Measurements from ENCODE around the gene SPON1. TPM values are rescaled to one million over a fixed set of nuclear protein-coding genes. Genes with fewer than 3 reads are reported as not detected.
A peak's percentile ranks its signal among the peaks of the same experiment; 100 is the strongest.

Gene SPON1
- total RNA-seq, 1 experiment from 2014 or later, result 6.4 TPM

DNA sequence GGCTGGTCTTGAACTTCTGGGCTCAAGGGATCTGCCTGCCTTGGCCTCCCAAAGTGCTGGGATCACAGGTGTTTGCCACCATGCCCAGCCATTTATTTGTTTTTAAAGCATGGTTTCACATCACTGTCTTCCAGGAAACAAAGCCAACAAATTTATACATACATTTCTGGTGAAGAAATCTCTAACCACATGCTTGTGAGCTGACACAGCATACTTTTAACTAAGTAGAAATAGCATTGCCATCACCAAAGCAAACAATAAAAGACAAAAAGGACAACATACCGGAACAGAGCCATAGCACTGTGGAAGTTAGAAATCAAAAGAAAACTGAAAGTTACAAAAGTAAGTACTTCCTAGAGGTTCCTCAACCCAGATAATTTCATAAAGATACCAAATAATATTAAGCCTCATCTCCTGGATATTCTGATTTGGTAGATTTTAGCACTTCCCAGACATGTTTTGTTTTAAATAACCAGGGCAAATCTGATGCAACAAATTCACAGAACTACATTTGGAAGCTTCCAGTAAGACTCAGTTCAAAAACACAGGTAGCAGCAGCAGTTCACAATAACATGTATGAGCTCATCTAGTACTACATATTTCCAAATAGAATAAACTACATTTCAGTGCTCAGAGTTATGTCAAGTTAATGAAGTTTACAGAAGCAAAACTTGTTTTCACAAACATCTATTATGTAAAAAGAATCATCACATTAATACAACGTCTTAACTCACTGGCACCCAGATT is 325.8 kb downstream of the SPON1 start (continued):
- TF ChIP-seq, protein P1, sequence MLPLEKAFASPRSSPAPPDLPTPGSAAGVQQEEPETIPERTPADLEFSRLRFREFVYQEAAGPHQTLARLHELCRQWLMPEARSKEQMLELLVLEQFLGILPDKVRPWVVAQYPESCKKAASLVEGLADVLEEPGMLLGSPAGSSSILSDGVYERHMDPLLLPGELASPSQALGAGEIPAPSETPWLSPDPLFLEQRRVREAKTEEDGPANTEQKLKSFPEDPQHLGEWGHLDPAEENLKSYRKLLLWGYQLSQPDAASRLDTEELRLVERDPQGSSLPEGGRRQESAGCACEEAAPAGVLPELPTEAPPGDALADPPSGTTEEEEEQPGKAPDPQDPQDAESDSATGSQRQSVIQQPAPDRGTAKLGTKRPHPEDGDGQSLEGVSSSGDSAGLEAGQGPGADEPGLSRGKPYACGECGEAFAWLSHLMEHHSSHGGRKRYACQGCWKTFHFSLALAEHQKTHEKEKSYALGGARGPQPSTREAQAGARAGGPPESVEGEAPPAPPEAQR (CRISPR knock-in tag; IDR thresholded peaks at IDR 0.05), result no peak
- TF ChIP-seq ZNF219 (CRISPR knock-in tag; IDR thresholded peaks at IDR 0.05; ENCODE audit: borderline replicate concordance) (no peak), CREM (CRISPR knock-in tag; IDR thresholded peaks at IDR 0.05) (no peak)

DNA sequence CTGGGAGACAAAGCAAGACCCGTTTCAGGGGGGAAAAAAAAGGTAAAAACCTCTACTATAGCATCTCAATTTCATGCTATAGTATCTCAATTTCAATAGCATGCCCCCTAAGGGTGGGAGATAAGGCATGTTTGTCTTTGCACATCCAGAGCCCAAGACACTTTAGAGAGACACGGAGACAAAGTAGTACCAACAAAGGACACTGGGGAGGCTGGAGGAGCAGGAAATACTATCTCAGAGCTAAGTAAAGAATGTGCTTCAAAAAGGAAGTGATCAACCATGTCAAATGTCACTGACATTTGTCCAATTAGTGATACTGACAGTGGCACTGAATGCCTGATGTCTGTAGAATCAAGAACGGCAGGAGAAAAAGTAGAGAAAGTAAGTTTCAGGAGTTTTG is 327.9 kb downstream of the SPON1 start:
- ChIA-PET POLR2A (interaction anchor here (0.6 kb wide), 1 partner anchor 213 kb away, joined by 3 read pairs; no protein-coding TSS in a partner anchor), CTCF (interaction anchor here (0.6 to 3.0 kb wide), 8 partner anchors 8 to 164 kb away, joined by 3 to 10 read pairs (median 4); no protein-coding TSS in a partner anchor)
- H3K27me3 Mint-ChIP-seq (ENCODE audit: low read depth), result no peaks in the 10 kb centered on the region
- TF ChIP-seq ZNF219 (CRISPR knock-in tag; IDR thresholded peaks at IDR 0.05; ENCODE audit: borderline replicate concordance) (no peak), ATF1 (CRISPR knock-in tag; IDR thresholded peaks at IDR 0.05) (no peak), SMAD3 (CRISPR knock-in tag; IDR thresholded peaks at IDR 0.05; ENCODE audit: borderline replicate concordance) (no peak), RORB (CRISPR knock-in tag; IDR thresholded peaks at IDR 0.05) (no peak), EMX1 (CRISPR knock-in tag; IDR thresholded peaks at IDR 0.05) (no peak), FOXP1 (CRISPR knock-in tag; IDR thresholded peaks at IDR 0.05; ENCODE audit: borderline replicate concordance) (no peak), ELF4 (CRISPR knock-in tag; IDR thresholded peaks at IDR 0.05; ENCODE audit: low read depth) (no peak), MXD4 (CRISPR knock-in tag; IDR thresholded peaks at IDR 0.05; ENCODE audit: borderline replicate concordance) (no peak), ZNF671 (CRISPR knock-in tag; IDR thresholded peaks at IDR 0.05) (no peak), SP1 (CRISPR knock-in tag; conservative IDR thresholded peaks at IDR 0.05) (no peak), SMAD4 (CRISPR knock-in tag; IDR thresholded peaks at IDR 0.05) (no peak)
- TF ChIP-seq, protein P2, sequence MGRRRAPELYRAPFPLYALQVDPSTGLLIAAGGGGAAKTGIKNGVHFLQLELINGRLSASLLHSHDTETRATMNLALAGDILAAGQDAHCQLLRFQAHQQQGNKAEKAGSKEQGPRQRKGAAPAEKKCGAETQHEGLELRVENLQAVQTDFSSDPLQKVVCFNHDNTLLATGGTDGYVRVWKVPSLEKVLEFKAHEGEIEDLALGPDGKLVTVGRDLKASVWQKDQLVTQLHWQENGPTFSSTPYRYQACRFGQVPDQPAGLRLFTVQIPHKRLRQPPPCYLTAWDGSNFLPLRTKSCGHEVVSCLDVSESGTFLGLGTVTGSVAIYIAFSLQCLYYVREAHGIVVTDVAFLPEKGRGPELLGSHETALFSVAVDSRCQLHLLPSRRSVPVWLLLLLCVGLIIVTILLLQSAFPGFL (CRISPR knock-in tag; IDR thresholded peaks at IDR 0.05; ENCODE audit: borderline replicate concordance), result no peak
- TF ChIP-seq, protein P1 (CRISPR knock-in tag; IDR thresholded peaks at IDR 0.05), result no peak
- TF ChIP-seq, protein P3, sequence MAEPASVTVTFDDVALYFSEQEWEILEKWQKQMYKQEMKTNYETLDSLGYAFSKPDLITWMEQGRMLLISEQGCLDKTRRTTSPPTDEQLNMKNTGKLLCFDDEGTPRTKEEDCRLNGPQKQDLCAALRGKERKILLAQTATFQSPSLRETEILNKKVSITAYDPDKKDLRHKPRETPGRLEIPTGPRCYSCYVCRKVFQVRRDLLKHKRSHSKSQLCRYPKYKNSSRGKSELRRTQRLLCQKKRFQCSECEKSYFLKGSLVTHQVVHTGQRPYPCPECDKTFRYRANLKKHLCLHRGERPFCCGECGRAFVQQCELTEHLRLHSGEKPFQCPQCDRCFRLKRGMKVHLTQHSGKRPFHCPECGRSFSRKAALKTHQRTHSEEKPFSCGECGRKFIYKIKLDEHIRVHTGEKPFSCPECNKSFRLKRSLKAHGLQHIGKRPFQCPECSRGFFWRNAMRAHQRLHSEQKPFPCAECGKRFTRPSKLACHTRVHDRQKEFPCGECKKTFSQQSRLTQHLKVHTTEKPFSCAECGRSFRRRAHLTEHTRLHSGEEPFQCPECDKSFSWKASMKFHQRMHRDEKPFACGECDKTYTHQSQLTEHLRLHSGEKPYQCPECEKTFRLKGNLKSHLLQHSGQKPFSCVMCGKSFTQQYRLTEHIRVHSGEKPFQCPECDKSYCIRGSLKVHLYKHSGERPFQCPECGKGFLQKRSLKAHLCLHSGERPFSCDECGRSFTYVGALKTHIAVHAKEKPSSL (CRISPR knock-in tag; conservative IDR thresholded peaks at IDR 0.05), result no peak
- TF ChIP-seq, protein P4, sequence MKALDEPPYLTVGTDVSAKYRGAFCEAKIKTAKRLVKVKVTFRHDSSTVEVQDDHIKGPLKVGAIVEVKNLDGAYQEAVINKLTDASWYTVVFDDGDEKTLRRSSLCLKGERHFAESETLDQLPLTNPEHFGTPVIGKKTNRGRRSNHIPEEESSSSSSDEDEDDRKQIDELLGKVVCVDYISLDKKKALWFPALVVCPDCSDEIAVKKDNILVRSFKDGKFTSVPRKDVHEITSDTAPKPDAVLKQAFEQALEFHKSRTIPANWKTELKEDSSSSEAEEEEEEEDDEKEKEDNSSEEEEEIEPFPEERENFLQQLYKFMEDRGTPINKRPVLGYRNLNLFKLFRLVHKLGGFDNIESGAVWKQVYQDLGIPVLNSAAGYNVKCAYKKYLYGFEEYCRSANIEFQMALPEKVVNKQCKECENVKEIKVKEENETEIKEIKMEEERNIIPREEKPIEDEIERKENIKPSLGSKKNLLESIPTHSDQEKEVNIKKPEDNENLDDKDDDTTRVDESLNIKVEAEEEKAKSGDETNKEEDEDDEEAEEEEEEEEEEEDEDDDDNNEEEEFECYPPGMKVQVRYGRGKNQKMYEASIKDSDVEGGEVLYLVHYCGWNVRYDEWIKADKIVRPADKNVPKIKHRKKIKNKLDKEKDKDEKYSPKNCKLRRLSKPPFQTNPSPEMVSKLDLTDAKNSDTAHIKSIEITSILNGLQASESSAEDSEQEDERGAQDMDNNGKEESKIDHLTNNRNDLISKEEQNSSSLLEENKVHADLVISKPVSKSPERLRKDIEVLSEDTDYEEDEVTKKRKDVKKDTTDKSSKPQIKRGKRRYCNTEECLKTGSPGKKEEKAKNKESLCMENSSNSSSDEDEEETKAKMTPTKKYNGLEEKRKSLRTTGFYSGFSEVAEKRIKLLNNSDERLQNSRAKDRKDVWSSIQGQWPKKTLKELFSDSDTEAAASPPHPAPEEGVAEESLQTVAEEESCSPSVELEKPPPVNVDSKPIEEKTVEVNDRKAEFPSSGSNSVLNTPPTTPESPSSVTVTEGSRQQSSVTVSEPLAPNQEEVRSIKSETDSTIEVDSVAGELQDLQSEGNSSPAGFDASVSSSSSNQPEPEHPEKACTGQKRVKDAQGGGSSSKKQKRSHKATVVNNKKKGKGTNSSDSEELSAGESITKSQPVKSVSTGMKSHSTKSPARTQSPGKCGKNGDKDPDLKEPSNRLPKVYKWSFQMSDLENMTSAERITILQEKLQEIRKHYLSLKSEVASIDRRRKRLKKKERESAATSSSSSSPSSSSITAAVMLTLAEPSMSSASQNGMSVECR (CRISPR knock-in tag; IDR thresholded peaks at IDR 0.05; ENCODE audit: borderline replicate concordance), result no peak
- TF ChIP-seq, protein P5, sequence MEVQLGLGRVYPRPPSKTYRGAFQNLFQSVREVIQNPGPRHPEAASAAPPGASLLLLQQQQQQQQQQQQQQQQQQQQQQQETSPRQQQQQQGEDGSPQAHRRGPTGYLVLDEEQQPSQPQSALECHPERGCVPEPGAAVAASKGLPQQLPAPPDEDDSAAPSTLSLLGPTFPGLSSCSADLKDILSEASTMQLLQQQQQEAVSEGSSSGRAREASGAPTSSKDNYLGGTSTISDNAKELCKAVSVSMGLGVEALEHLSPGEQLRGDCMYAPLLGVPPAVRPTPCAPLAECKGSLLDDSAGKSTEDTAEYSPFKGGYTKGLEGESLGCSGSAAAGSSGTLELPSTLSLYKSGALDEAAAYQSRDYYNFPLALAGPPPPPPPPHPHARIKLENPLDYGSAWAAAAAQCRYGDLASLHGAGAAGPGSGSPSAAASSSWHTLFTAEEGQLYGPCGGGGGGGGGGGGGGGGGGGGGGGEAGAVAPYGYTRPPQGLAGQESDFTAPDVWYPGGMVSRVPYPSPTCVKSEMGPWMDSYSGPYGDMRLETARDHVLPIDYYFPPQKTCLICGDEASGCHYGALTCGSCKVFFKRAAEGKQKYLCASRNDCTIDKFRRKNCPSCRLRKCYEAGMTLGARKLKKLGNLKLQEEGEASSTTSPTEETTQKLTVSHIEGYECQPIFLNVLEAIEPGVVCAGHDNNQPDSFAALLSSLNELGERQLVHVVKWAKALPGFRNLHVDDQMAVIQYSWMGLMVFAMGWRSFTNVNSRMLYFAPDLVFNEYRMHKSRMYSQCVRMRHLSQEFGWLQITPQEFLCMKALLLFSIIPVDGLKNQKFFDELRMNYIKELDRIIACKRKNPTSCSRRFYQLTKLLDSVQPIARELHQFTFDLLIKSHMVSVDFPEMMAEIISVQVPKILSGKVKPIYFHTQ (CRISPR knock-in tag; IDR thresholded peaks at IDR 0.05), result no peak
- TF ChIP-seq, protein P6, sequence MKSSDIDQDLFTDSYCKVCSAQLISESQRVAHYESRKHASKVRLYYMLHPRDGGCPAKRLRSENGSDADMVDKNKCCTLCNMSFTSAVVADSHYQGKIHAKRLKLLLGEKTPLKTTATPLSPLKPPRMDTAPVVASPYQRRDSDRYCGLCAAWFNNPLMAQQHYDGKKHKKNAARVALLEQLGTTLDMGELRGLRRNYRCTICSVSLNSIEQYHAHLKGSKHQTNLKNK (CRISPR knock-in tag; IDR thresholded peaks at IDR 0.05), result no peak
- peaks cover 7% of the 10 kb centered on the region for H3K4me1 Mint-ChIP-seq
- peak overlapping the region; percentile 76 for H3K27ac Mint-ChIP-seq
- no peaks in the 10 kb centered on the region for H3K9me3 Mint-ChIP-seq
- ATAC-seq (peak; percentile 69), DNase-seq (ENCODE audit: low spot score) (no peak)
- peaks cover 40% of the 10 kb centered on the region for H3K36me3 Mint-ChIP-seq
- no peak overlapping the region for H3K4me3 Mint-ChIP-seq
